HepG2 (cell line): ENCODE measurements around the gene SCUBE1. TPM values are rescaled to one million over a fixed set of nuclear protein-coding genes. Genes with fewer than 3 reads are reported as not detected.

ENCODE experiments used
- ATAC-seq: fragments of 200-7000 bp; cut with Tn5 transposase; 3 replicates; pipeline ENCODE4 v1.9.1; 2020; ENCODE audit warnings: mild to moderate bottlenecking, moderate library complexity
- BruUV-seq: library from RNA; stranded (reverse); fragments of 400-500 nt; replicated peaks from 2 replicates; lab custom pipeline; 2021; lab: Mats Ljungman, UMichigan
- CTCF ChIA-PET: fragments of 300-600 bp; formaldehyde crosslinking; extraction: SDS; loops from one replicate; lab custom pipeline; 2021; ENCODE audit warnings: low total read pairs, inconsistent platforms, low intra/inter-chr PET ratio; lab: Yijun Ruan, JAX
- POLR2A ChIA-PET: fragments of 350-600 bp; sonication (Branson Sonifier 250); formaldehyde crosslinking; loops from one replicate; lab custom pipeline; 2020; ENCODE audit warnings: antibody characterized with exemption, inconsistent platforms; lab: Yijun Ruan, JAX
- DNase-seq: peaks from one replicate; pipeline ENCODE4 v3.0.0-alpha.2; 2015; ENCODE audit warnings: low spot score
- FAIRE-seq: peaks from 3 replicates; lab custom pipeline; 2011; peaks lifted over from hg19 to GRCh38; lab: Jason Lieb, UNC
- H2AFZ ChIP-seq: one replicate; pipeline ENCODE4 v1.6.1; 2011; ENCODE audit warnings: low read length, inconsistent platforms
- H3K27ac ChIP-seq: fragments of 300-600 bp; 3 replicates; pipeline ENCODE4 v1.8.0; 2011; ENCODE audit warnings: mixed run types, mild to moderate bottlenecking, mixed read lengths, low read length, inconsistent platforms; ENCODE audit not compliant: insufficient read depth; ENCODE audit errors: extremely low read length
- H3K27me3 ChIP-seq, 2 experiments: fragments of 200-600 bp in 1 of 2; 2 replicates in 1 of 2; 3 replicates in 1 of 2; pipeline versions ENCODE4 v1.6.0 to v1.8.0; 2011; ENCODE audit warnings: low read length in 2 of 2, mild to moderate bottlenecking in 2 of 2, moderate library complexity in 2 of 2, inconsistent platforms in 1 of 2; ENCODE audit not compliant: insufficient read depth in 2 of 2, control insufficient read depth in 1 of 2
- H3K36me3 ChIP-seq, 2 experiments: fragments of 200-600 bp in 1 of 2; replicated peaks in 1 of 2; 2 replicates in 1 of 2; 3 replicates in 1 of 2; pipeline versions ENCODE4 v1.5.1 to v1.8.0; 2011; ENCODE audit warnings: low read length in 2 of 2, inconsistent platforms in 1 of 2; ENCODE audit not compliant: insufficient read depth in 2 of 2, control insufficient read depth in 1 of 2
- H3K4me1 ChIP-seq: 2 replicates; pipeline ENCODE4 v1.5.1; 2012; ENCODE audit warnings: low read length, inconsistent platforms; ENCODE audit not compliant: insufficient read depth
- H3K4me2 ChIP-seq: 2 replicates; pipeline ENCODE4 v1.6.0; 2011; ENCODE audit warnings: low read depth, low read length, inconsistent platforms
- H3K4me3 ChIP-seq, 3 experiments: fragments of 200-600 bp in 1 of 3; sonication (generic), shearing (Covaris generic) in 1 of 3; replicated peaks in 1 of 3; 2 replicates each; pipeline ENCODE4 v1.5.1; 2011 to 2016; ENCODE audit warnings: low read length in 3 of 3, inconsistent platforms in 2 of 3, low read depth in 2 of 3, mild to moderate bottlenecking in 2 of 3, control low read depth in 1 of 3, mixed read lengths in 1 of 3; ENCODE audit not compliant: insufficient read depth in 1 of 3
- H3K79me2 ChIP-seq: one replicate; pipeline ENCODE4 v1.6.1; 2011; ENCODE audit warnings: low read length, inconsistent platforms; ENCODE audit not compliant: insufficient read depth
- H3K9ac ChIP-seq: 2 replicates; pipeline ENCODE4 v1.6.0; 2011; ENCODE audit warnings: mild to moderate bottlenecking, low read depth, low read length, inconsistent platforms; ENCODE audit not compliant: insufficient read depth
- H3K9me3 ChIP-seq: 2 replicates; pipeline ENCODE4 v1.5.1; 2012; ENCODE audit warnings: mild to moderate bottlenecking, low read length
- H4K20me1 ChIP-seq: 2 replicates; pipeline ENCODE4 v1.6.0; 2011; ENCODE audit warnings: inconsistent platforms, mild to moderate bottlenecking, low read length, moderate library complexity; ENCODE audit not compliant: insufficient read depth
- CBX1 ChIP-seq: IDR thresholded peaks from one replicate; pipeline ENCODE4 v1.6.1; 2016; ENCODE audit warnings: antibody characterized with exemption, low read depth
- CEBPB ChIP-seq: IDR thresholded peaks from 2 replicates; pipeline ENCODE4 v1.6.1; 2011; ENCODE audit warnings: low read depth, low read length, improper control_type of control experiment, borderline replicate concordance
- CTCF ChIP-seq: sonication (generic); formaldehyde crosslinking; IDR thresholded peaks from 2 replicates; pipeline ENCODE4 v1.5.0; 2020; ENCODE audit warnings: mild to moderate bottlenecking, missing genetic modification reagents, moderate library complexity
- SATB2 ChIP-seq: sonication (generic); formaldehyde crosslinking; IDR thresholded peaks from 2 replicates; pipeline ENCODE4 v1.5.0; 2020; ENCODE audit warnings: missing genetic modification reagents
- ZBTB39 ChIP-seq: sonication (generic); formaldehyde crosslinking; IDR thresholded peaks from 2 replicates; pipeline ENCODE4 v1.5.0; 2020; ENCODE audit warnings: missing genetic modification reagents
- ZBTB40 ChIP-seq, 2 experiments: fragments of 450-650 bp in 1 of 2; sonication (generic) in 1 of 2; formaldehyde crosslinking in 1 of 2; IDR thresholded peaks; 2 replicates each; pipeline versions ENCODE4 v1.6.1 to v1.8.0; 2016 to 2022; ENCODE audit warnings: antibody characterized with exemption in 1 of 2, mild to moderate bottlenecking in 1 of 2, missing genetic modification reagents in 1 of 2
- ZFX ChIP-seq: sonication (generic); formaldehyde crosslinking; IDR thresholded peaks from 2 replicates; pipeline ENCODE4 v1.4.0; 2020; ENCODE audit warnings: mild to moderate bottlenecking, low read depth, missing genetic modification reagents, moderate library complexity
- ZNF33A ChIP-seq: sonication (generic); formaldehyde crosslinking; IDR thresholded peaks from 2 replicates; pipeline ENCODE4 v1.5.1; 2020; ENCODE audit warnings: missing genetic modification reagents, mild to moderate bottlenecking, moderate library complexity, borderline replicate concordance
- ZNF383 ChIP-seq: sonication (generic); formaldehyde crosslinking; IDR thresholded peaks from 2 replicates; pipeline ENCODE4 v1.4.0; 2020; ENCODE audit warnings: missing genetic modification reagents, mild to moderate bottlenecking, borderline replicate concordance
- ZNF644 ChIP-seq: IDR thresholded peaks from 2 replicates; pipeline ENCODE4 v1.6.1; 2016; ENCODE audit warnings: low read depth
- ZNF720 ChIP-seq: sonication (generic); formaldehyde crosslinking; IDR thresholded peaks from 2 replicates; pipeline ENCODE4 v1.4.0; 2020; ENCODE audit warnings: missing genetic modification reagents
- WGBS: methylation state at CpG from one replicate; pipeline ENCODE4 v1.1.6; 2017; ENCODE audit warnings: low lambda C conversion rate; 5-methylcytosine and 5-hydroxymethylcytosine counted together
- in situ Hi-C: cut with HindIII; loops from 2 replicates; pipeline ENCODE4 v1.10.0; 2017; ENCODE audit warnings: low pct_unique_long_range_greater_than_20kb; ENCODE audit not compliant: extremely low pct_ligation_motif_present
- intact Hi-C: fragments of 100-400 bp; cut with micrococcal nuclease; formaldehyde crosslinking; loops from one replicate; pipeline ENCODE4 v1.10.0; 2022; ENCODE audit not compliant: unreplicated experiment
- polyA plus RNA-seq, 8 experiments: library from polyadenylated mRNA; depleted of rRNA in 3 of 8; stranded (reverse) in 7 of 8; unstranded in 1 of 8; fragments of >200 nt; fragmentation: Illumina TruSeq in 4 of 8; extraction: Trizol in 4 of 8; gene quantifications; 2 replicates each; pipeline versions ENCODE4 v1.2.1 to v1.2.3, GENCODE V29; 2011 to 2016; ENCODE audit warnings: low read depth in 4 of 8, missing spikeins in 1 of 8, mixed read lengths in 1 of 8; ENCODE audit not compliant: insufficient read depth in 1 of 8
- total RNA-seq, 5 experiments: library from RNA; depleted of rRNA; stranded (reverse); fragments of >200 nt; fragmentation: Illumina TruSeq; extraction: Trizol; gene quantifications; 2 replicates each; pipeline ENCODE4 v1.2.3, GENCODE V29; 2016; ENCODE audit warnings: low read depth in 1 of 5

Gene SCUBE1
- total and polyA plus RNA-seq, 2 of the 13 experiments (the other 11 are each of a cell fraction or from before 2014, with no cell fraction given) = under 0.01 to 0.05 TPM

- no peaks in the 10 kb centered on the region for H3K79me2 ChIP-seq
- in situ Hi-C loops = no loop called here
- ATAC-seq (no peak), FAIRE-seq (no peak), DNase-seq (no peak)
- H3K9me3 ChIP-seq = no peaks in the 10 kb centered on the region
- WGBS = 0% methylated on average over 2 of the region's 4 CpGs
- no peaks in the 10 kb centered on the region for H3K36me3 ChIP-seq
- H3K27me3 ChIP-seq = peaks cover 0 to 3% of the 10 kb centered on the region in 2 experiments; a peak in 1 of 5 replicates
- BruUV-seq = no TSS peak
- intact Hi-C loops = no loop called here
- no peak overlapping the region for H2AFZ ChIP-seq
- no peak overlapping the region for H3K9ac ChIP-seq
- H3K27ac ChIP-seq = peak overlapping the region; percentile 59
- H3K4me3 ChIP-seq = peak overlapping the region in 1 of 3 experiments; percentile 5; a peak in 1 of 6 replicates
- CTCF ChIA-PET = no interaction called here
- peaks cover 79% of the 10 kb centered on the region for H3K4me1 ChIP-seq
- POLR2A ChIA-PET = no interaction called here
- H4K20me1 ChIP-seq = no peaks in the 10 kb centered on the region
- peak overlapping the region; percentile 31 for H3K4me2 ChIP-seq
- TF ChIP-seq ZNF383 (CRISPR knock-in tag) (no peak), CTCF (no peak), ZNF644 (CRISPR knock-in tag) (0 out of 2 replicates have a peak, but pooled peaks have one; percentile 40), ZNF720 (CRISPR knock-in tag) (no peak), ZFX (0 out of 2 replicates have a peak, but pooled peaks have one; percentile 2), CBX1 (no peak), SATB2 (CRISPR knock-in tag) (no peak), ZBTB39 (CRISPR knock-in tag) (no peak), ZBTB40 (IDR thresholded peaks at IDR 0.05) (no peak), ZBTB40 (CRISPR knock-in tag; IDR thresholded peaks at IDR 0.05) (0 out of 2 replicates have a peak, but pooled peaks have one; percentile 14), ZNF33A (CRISPR knock-in tag) (no peak), CEBPB (peak; percentile 48; the same call in 1 of the 2 replicates)
Observed at GRCh38 chr22:43390872-43391271, 47.7 kb upstream of the SCUBE1 start.
